Mammary epithelial cell (primary cell): ENCODE measurements around the gene NANP.

Experiments
- EZH2 ChIP-seq: IDR thresholded peaks from 2 replicates; pipeline ENCODE4 v1.6.1; 2012; ENCODE audit warnings: low read length, inconsistent platforms, borderline replicate concordance
- TF ChIP-seq, protein P1 (sequence below), 2 donors: IDR thresholded peaks in 1 of 2; conservative IDR thresholded peaks in 1 of 2; 2 replicates each; pipeline ENCODE4 v1.5.1; 2011 to 2012; ENCODE audit warnings: inconsistent platforms in 2 of 2, low read length in 2 of 2, mild to moderate bottlenecking in 2 of 2, control low read depth in 1 of 2, low read depth in 1 of 2; ENCODE audit not compliant: insufficient read depth in 1 of 2; ENCODE audit errors: extremely low read depth in 1 of 2

DNA sequence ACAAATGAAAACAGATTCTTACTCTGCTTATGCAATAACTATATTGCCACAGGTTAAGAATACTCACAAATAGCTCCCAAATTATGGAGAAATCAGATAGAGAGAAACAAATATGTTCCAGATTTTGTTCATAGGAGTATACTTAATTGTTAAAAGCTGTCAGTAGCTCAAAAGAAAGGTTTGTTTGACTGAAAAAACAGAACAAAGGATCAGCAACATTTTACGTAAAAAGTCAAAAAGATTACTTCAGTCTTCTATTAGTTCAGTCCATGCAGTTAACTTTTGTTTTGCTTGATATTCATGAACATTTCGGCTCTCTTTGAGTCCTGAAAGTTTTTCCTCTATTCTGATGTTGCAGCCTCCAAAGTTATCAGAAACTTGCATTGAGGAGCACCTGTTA, 13.4 kb upstream of the NANP start:
- TF ChIP-seq, protein P1, sequence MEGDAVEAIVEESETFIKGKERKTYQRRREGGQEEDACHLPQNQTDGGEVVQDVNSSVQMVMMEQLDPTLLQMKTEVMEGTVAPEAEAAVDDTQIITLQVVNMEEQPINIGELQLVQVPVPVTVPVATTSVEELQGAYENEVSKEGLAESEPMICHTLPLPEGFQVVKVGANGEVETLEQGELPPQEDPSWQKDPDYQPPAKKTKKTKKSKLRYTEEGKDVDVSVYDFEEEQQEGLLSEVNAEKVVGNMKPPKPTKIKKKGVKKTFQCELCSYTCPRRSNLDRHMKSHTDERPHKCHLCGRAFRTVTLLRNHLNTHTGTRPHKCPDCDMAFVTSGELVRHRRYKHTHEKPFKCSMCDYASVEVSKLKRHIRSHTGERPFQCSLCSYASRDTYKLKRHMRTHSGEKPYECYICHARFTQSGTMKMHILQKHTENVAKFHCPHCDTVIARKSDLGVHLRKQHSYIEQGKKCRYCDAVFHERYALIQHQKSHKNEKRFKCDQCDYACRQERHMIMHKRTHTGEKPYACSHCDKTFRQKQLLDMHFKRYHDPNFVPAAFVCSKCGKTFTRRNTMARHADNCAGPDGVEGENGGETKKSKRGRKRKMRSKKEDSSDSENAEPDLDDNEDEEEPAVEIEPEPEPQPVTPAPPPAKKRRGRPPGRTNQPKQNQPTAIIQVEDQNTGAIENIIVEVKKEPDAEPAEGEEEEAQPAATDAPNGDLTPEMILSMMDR (conservative IDR thresholded peaks at IDR 0.05 in 1 of 2, IDR thresholded peaks at IDR 0.05 in 1 of 2; ENCODE audit: extremely low read depth in 1 of 2, insufficient read depth in 1 of 2, low read depth in 1 of 2, low read length in 2 of 2), result no peak
- TF ChIP-seq EZH2, result no peak
